GM04503 (cell line): Measurements from ENCODE around the gene TMLHE.
"Not testable (repeated sequence)": the region's sequence is repeated elsewhere in the genome, so short reads cannot be mapped to it uniquely, and the experiment has no call there.

Source experiments
- DNase-seq: peaks from one replicate; pipeline ENCODE4 v3.0.0-alpha.2; 2012; ENCODE audit warnings: low read depth

TMLHE gene

DNA sequence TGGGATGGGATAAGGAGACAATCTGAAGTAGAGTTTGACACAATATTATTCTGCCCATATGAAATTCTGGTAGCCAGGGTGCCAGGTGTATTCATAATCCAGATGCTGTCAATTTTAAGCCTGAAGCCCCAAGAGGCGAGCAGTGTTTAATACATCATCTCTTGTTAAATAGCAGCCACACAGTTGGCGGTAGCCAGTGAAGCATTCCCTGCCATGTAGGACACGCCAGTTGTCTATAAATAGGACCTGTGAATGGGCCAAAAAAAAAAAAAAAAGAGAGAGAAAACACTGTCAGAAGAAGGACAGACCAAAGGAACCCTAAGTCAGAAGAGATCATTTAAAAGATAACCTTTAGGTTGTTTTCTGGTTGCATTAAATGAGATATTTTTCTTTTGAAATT lies 121.3 kb downstream of the TMLHE start:
- not testable (repeated sequence) for DNase-seq

DNA sequence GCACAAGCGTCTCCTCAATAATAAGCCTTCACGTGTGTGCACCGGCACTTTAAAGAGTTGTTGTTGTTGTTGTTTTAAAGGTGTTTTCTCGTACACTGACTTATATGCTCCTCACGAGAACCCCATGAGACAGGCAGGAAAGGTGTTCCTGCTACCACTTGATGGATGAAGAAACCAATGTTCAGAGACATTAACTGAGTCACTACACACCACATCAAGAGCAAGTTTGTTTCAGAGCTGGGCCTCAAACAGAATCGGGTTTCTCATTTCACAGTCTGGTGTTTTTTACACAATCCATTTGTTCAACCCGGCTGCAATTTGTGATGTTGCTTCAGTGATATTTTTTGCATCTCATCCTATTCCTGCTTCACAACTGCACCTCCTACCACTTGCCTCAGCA lies 135.6 kb downstream of the TMLHE start:
- DNase-seq = not testable (repeated sequence)

DNA sequence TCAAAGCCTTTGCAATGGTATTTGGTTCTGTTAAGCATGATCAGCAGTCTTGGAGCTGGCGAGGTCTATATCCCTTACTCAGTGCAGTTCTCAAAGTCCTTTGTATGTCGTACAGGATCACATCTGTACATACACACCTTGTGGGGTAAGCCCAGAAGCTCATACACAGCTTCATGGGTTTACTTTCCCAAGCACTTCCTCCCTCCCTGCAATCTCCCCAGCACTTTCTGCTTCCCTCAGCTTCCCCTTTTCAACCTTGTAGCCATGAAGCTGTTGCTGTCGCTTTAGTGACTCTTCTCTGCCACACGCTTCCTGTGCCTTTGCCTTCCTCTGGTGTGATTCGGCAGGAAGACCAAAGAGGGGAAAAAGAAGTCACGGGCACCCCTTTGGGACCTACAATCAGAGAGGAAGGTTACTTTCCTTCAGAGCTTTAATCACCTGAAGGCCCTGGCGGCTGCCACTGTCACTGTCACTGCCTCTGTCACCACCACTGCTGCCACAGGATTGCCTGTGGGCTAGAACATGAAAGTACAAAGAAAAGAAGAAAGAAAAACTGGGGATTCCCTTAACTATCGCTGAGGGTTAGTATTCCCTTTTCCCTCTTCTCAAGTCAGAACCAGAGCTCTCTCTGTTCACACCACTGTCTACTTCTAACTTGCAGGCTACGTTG lies 146.3 kb downstream of the TMLHE start:
- not testable (repeated sequence) for DNase-seq

DNA sequence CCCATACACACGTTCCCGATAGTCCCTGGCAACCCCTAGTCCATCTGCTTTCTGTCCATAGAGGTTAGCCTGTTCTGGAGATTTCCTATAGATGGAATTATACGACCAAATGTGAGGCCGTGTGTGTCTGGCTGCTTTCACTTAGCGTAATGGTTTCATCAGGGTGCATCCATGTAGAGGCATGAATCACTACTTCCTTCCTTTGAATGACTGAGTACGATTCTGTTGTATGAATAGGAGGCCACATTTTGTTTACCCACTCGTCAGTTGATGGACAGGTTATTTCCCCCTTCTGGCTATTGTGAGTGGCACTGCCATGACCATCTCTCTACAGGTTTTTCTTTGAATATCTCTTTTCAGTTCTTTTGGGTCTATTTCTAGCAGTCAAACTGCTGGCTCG lies 152.3 kb downstream of the TMLHE start:
- DNase-seq = not testable (repeated sequence)

DNA sequence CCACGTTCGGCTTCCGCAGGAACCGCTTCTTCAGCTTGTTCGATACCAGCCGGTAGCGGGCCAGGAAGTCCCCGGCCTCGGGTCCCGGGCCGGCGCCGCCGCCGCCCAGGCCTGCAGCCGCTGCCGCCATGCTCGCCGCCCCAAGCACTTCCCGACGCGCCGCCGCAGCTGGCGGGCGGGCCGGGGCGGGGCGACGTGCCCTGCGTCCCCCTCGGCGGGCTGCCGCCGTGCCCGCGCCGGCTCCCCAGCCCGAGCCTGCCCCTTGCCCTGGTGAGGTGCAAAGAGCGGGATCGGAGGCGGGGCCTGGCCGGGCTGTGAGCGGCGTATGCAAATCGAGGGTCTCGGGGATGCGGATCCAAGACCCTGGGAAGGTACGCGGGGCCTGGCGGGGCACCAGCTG lies 154.3 kb downstream of the TMLHE start, which contains the start of gene F8A3:
Gene F8A3 (minus strand): TSS at position 150 of the 400 bp plus-strand sequence. CDS start 20 bp downstream, at position 130.
- DNase-seq = not testable (repeated sequence)

DNA sequence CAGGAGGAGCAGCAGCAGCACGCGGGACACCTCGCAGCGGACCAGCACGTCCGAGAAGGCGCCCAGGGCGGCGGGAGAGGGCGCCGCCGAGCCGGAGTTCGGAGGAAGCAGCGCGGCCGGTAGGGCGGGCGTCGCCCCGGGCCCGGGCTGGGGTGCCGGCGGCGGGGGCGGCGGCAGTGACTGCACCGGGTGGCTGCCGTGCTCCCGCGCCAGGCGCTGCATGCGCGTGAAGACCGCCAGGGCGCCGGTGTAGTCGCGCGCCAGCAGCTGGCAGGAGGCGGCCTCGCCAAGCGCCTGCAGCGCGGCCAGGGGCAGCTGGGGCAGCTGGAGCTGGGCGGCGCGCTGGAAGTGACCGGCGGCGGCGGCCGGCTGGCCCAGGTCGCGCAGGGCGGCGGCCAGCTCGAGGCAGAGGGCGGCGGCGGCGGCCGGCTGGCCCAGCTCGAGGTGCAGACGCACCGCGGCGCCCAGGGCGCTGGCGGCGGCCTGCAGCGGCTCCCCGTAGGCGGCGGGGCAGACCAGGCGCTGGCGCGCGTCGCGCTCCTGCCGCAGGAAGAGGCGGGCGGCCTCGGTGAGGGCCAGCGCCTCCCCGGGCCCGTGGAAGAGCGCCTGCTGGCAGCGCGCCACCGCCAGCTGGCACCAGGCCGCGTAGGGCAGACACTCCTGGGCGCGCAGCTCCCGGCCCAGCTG lies 154.8 kb downstream of the TMLHE start:
- DNase-seq = not testable (repeated sequence)

DNA sequence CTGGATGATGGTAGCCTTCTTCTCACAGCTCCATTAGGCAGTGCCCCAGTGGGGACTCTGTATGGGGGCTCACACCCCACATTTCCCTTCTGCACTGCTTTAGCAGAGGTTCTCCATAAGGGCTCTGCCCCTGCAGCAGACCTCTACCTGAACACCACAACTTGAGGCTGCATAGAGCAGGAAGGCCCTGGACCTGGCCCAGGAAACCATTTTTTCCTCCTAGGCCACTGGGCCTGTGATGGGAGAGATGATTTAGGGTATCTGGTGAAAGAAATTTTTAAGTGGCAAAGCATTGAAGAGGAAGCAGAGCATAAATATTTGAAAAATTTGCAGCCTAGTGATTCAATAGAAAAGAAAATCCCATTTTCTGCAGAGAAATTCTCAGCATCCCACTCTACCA lies 171.7 kb downstream of the TMLHE start:
- no peak for DNase-seq
